Right ventricle myocardium superior (tissue), 1 donor: ENCODE results near the gene IMPG2. TPM values are rescaled to one million over a fixed set of nuclear protein-coding genes. Genes with fewer than 3 reads are reported as not detected.

ENCODE experiments used
- ATAC-seq: fragments of 200-7000 bp; cut with Tn5 transposase; one replicate; pipeline ENCODE4 v1.9.1; 2020; ENCODE audit warnings: mild to moderate bottlenecking; ENCODE audit not compliant: poor library complexity
- DNase-seq: peaks from one replicate; pipeline ENCODE4 v3.0.0-alpha.2; 2020
- intact Hi-C: fragments of 100-400 bp; cut with DNase I; formaldehyde crosslinking; loops from one replicate; pipeline ENCODE4 v1.11.2; 2022
- total RNA-seq: library from RNA; stranded (reverse); fragmentation: NEBNext Ultra II Directional; extraction: Animal tissue kit (Norgen Biotek cat#: 25700); gene quantifications from one replicate; pipeline ENCODE4 v1.2.1, GENCODE V29; 2021
- donor health status: DM: no; HTN: yes; CAD: no; lungs with severe emphysema.

IMPG2 gene
- total RNA-seq, 1 donor from 2014 or later = 0.11 TPM

GRCh38 chr3:101251441-101251840, 68.9 kb downstream of the IMPG2 start:
- DNase-seq = no peak
- ATAC-seq = no peak
- intact Hi-C loops = no loop called here

GRCh38 chr3:101249522-101249921, 70.9 kb downstream of the IMPG2 start:
- DNase-seq = no peak
- ATAC-seq = no peak
- intact Hi-C loops = no loop called here

DNA sequence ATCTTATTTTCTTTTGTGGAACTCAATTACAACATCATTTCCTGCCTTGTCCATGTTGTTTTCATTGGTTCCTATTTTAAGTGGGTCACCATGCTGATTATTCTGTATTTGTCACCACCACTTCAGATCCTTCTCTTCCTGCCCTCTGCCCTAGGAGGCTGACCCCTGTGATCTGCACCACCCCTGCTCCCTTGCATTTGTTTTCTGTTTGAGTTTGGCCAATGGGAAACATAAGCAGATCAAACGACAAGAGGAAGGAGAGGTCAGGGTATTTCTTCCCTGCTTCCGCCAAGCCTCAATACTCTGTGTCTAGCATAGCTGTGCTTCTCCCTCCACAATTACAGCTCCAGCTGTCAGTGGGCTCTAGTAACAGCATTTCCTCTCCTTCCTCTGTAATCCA, 71.6 kb downstream of the IMPG2 start:
- intact Hi-C loops = no loop called here
- DNase-seq = no peak
- ATAC-seq = no peak

DNA sequence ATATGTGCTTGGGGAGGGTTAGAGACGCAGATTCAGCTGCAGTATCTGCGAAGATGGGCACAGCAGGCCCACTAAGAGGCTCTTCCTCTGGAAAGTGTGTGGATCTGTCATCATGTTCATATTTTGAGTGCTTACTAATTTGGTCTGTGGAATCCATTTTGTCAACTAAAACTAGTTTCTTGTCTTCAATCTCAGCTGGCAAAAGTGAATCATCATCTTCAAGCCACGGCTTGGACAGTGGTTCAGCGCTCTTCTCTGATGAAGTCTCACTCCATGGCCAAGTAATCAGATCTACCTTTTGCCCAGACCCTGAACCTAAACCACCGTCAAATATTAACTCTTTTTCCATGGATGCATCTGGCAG, 76.2 kb downstream of the IMPG2 start:
- intact Hi-C loops = no loop called here
- no peak for DNase-seq
- ATAC-seq = no peak

- intact Hi-C loops = no loop called here
- no peak for DNase-seq
- peak; percentile 48 for ATAC-seq
Observed at GRCh38 chr3:101243285-101244211, 76.8 kb downstream of the IMPG2 start.

DNA sequence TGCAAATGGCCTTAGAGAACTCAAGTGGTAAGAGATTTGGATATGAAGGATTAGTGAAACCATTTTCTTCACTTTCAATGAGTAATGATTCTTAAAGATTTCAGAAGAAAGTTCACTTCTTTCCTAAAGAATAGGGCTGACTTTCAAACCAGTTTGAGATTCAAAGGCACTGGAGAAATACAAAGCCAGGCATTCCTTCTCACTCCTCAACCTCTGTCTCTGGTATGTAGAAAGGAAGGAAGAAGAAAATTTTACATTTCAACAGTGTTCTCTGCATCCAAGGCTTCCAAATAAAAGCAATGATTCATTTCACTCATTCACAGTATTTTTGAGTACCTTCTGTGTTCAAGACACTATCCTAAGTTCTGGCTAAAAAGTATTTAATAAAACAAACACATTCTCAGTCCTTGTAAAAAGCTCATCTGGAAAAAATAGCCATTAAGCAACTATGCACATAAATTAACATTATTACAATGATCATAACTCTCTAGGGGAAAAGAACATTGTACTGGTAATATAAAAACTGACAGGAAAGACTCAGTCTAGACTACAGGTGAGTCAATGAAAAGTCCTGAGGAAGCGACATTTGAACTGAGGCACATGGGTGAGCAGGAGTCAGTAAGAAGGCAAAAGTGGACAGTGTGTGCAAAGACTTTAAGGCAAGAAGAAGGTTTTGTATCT, 79.5 kb downstream of the IMPG2 start:
- intact Hi-C loops = no loop called here
- DNase-seq = no peak
- no peak for ATAC-seq

DNA sequence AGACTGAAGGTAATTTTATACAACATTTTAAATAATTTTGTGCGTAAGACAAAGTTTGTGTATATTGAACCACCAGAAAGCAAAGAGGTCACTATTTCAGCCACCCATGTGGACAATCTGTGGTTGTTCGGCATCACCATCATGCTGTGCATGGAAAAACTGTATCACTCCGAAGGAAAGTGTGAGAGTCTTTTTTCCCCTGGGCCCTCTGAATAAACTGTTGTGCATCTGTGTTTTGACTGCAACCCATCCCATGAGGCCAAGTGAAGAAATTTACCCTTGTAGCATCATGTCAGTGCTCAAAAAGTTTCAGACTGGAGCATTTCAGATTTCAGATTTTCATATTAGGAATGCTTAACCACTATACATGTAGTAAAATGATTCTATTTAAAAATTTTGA, 85.3 kb downstream of the IMPG2 start:
- intact Hi-C loops = loop anchor here (10.0 kb wide), 1 partner anchor 150 kb away; no protein-coding TSS in a partner anchor
- ATAC-seq = no peak
- no peak for DNase-seq

DNA sequence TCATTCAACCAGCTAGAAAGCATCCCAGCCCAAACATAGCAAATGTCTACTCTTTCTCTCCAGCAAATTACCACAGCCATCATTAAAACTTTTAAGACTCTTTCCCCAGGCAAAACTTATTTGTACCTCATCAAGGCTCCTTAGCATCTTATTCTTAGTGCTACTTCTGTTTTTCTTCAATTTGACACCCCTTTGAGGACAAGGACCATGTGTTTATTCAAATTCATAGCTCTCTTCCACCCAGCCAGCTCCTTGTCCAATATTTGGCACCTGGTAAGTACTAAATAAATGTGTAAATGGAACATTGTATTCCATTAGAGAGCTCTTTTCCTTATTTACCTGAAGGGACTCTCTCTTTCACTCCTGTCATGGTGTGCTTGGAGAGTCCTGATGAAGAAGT, 89.8 kb downstream of the IMPG2 start:
- intact Hi-C loops = loop anchor here (10.0 kb wide), 1 partner anchor 154 kb away; no protein-coding TSS in a partner anchor
- no peak for DNase-seq
- no peak for ATAC-seq

DNA sequence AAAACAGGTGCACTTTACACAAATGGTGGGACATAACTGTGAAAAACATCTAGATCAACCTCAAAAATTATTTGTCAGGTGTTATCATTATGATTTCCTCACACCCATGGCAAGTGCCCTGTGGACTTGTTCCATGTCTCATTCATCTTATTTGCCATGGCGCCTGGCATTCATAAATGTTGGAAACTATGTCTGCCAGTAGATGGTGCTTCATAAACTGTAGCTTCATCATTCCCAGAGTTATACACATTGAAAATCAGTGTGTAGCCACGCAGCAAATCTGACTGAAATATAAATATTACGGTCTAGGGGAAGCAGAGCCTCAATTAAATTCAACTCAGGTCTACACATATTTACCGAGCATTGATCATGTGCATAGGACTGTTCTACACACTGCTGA, 90.7 kb downstream of the IMPG2 start:
- peak; percentile 20 for ATAC-seq
- DNase-seq = no peak
- intact Hi-C loops = loop anchor here (10.0 kb wide), 1 partner anchor 155 kb away; no protein-coding TSS in a partner anchor

GRCh38 chr3:101228441-101228840, 91.9 kb downstream of the IMPG2 start:
- intact Hi-C loops = no loop called here
- DNase-seq (no peak), ATAC-seq (no peak)

GRCh38 chr3:101224739-101225138, 95.6 kb downstream of the IMPG2 start:
- intact Hi-C loops = no loop called here

GRCh38 chr3:101223016-101223415, 97.4 kb downstream of the IMPG2 start:
- intact Hi-C loops = no loop called here
- ATAC-seq (peak; percentile 67), DNase-seq (no peak)

More at GRCh38 chr3:101224739-101225138, 95.6 kb downstream of the IMPG2 start:
- DNase-seq = no peak
- peak; percentile 77 for ATAC-seq

- intact Hi-C loops = no loop called here
- no peak for ATAC-seq
Observed at GRCh38 chr3:101219842-101220560, 100.4 kb downstream of the IMPG2 start.

DNA sequence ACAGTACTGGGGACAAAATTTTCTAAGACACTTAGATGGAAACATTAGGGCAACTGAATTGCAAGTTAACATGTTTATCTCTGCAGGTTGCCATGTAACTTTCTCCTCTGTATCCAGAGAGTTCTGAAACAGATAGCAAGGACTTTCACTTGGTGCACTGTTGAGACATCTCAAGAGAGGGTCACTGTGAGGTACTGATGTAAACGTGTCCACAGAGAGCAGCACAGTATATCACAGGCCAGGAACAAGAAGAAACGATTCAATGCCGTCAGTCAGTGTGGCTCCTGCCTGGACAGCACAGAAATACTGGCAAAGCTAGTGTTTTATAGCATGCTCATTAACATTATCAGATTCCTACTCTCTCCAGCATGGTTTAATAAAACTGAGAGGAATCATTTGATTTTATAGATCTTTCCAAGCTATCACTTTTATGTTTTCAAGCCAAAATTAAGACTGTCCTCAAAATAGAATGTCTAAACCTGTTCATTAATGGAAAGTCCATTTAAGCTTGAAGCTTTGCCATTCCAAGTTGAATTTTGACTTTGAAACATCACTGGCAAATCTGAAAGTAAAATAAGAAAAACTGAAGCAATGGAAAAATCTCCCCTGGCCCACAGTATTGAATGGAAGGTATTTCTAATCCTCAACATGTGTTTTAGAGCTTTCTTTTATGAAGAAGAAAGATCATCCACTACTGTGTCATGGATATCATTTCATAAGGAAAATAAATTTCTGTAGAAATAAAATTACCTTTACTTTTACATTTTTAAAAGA, 102.7 kb downstream of the IMPG2 start:
- intact Hi-C loops = no loop called here
- no peak for ATAC-seq

More at GRCh38 chr3:101219842-101220560, 100.4 kb downstream of the IMPG2 start:
- DNase-seq = no peak

DNA sequence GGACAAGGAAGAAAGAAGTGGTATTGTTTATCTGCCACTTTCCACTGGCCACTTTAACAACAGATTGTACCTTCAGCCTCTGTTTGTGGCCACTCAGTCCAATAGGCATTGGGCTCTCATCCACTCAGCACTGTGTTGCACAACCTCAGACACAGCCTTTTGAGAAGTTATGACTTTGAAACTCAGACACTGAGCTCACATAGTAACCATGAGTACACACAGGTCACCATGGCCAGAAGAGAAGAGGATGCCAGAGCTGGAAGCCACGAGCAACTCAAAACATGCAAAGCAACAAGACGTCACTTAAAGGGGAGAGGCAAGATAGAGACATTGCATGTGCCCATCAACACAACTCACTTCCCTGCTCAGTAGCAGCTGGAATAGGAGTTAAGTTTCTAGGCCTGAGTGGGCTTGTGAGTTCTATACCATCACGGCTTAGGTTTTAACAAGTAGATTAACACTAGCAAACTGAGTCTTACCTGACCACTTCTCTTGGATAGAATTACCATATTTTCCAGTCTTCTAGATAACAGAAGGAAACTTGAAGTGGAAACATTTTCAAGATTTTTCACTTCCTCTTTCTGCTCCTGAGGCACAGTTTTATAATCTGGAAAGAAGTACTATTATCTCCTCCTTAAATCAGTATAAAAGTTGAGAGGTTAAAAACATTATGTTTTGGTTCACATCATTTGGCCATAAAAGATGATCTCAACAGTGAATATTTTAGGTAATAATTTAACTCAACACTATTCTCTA, 103.5 kb downstream of the IMPG2 start:
- intact Hi-C loops = no loop called here
- DNase-seq (peak; percentile 60), ATAC-seq (peak; percentile 98)

More for the DNA sequence above, 102.7 kb downstream of the IMPG2 start:
- DNase-seq = no peak

- DNase-seq (no peak), ATAC-seq (no peak)
- intact Hi-C loops = no loop called here
Observed at GRCh38 chr3:101212730-101213129, 107.6 kb downstream of the IMPG2 start.

- intact Hi-C loops = no loop called here
- DNase-seq = no peak
- ATAC-seq = peak; percentile 79
Observed at GRCh38 chr3:101204246-101204645, 116.1 kb downstream of the IMPG2 start.

- ATAC-seq = no peak
- no peak for DNase-seq
- intact Hi-C loops = no loop called here
Observed at GRCh38 chr3:101203411-101203810, 117.0 kb downstream of the IMPG2 start.
